HL-60 (cell line): ENCODE measurements around the gene AP3M1.
A peak's percentile ranks its signal among the peaks of the same experiment; 100 is the strongest.

Source experiments
- DNase-seq, 2 experiments: peaks; one replicate each; pipeline ENCODE4 v3.0.0-alpha.2; 2010 to 2020; ENCODE audit warnings: low read depth in 1 of 2, low spot score in 1 of 2
- H3K27ac ChIP-seq: fragments of 250-450 bp; sonication (Bioruptor Pico); replicated peaks from 2 replicates; pipeline ENCODE4 v1.5.1; 2020; ENCODE audit warnings: mild to moderate bottlenecking, moderate library complexity
- H3K27me3 ChIP-seq: fragments of 250-450 bp; sonication (Bioruptor Pico); 2 replicates; pipeline ENCODE4 v1.5.1; 2021; ENCODE audit warnings: mild to moderate bottlenecking, moderate library complexity; ENCODE audit not compliant: insufficient read depth, poor library complexity, severe bottlenecking
- H3K4me3 ChIP-seq: replicated peaks from 2 replicates; pipeline ENCODE4 v1.5.1; 2011; ENCODE audit warnings: mild to moderate bottlenecking, control low read depth, low read length; ENCODE audit not compliant: insufficient read depth
- GABPA ChIP-seq: IDR thresholded peaks from 2 replicates; pipeline ENCODE4 v1.6.1; 2012; ENCODE audit warnings: low read depth
- POLR2AphosphoS5 ChIP-seq: IDR thresholded peaks from 2 replicates; pipeline ENCODE4 v1.6.1; 2012; ENCODE audit warnings: low read depth
- SPI1 ChIP-seq: IDR thresholded peaks from 2 replicates; pipeline ENCODE4 v1.6.1; 2012; ENCODE audit warnings: low read depth, mild to moderate bottlenecking, borderline replicate concordance
- long read RNA-seq: library from polyadenylated mRNA; unstranded; transcript quantifications from one replicate; pipeline ENCODE4 v2.0.0, GENCODE V29; 2020
- TF ChIP-seq, protein P1 (sequence below): IDR thresholded peaks from one replicate; pipeline ENCODE4 v1.5.1; 2011; ENCODE audit warnings: low read length, control low read depth, inconsistent platforms; ENCODE audit not compliant: insufficient read depth
- TF ChIP-seq, protein P2 (sequence below): IDR thresholded peaks from 2 replicates; pipeline ENCODE4 v1.6.1; 2012; ENCODE audit warnings: low read depth; ENCODE audit not compliant: insufficient replicate concordance

Gene AP3M1, protein sequence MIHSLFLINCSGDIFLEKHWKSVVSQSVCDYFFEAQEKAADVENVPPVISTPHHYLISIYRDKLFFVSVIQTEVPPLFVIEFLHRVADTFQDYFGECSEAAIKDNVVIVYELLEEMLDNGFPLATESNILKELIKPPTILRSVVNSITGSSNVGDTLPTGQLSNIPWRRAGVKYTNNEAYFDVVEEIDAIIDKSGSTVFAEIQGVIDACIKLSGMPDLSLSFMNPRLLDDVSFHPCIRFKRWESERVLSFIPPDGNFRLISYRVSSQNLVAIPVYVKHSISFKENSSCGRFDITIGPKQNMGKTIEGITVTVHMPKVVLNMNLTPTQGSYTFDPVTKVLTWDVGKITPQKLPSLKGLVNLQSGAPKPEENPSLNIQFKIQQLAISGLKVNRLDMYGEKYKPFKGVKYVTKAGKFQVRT
- long read RNA-seq, full-length matches to known transcripts: 173 of 215 reads
- long read RNA-seq, partial matches to known transcripts: 3 of 215 reads
- long read RNA-seq, other reads (novel, unspliced or antisense): 39 of 215 reads

DNA sequence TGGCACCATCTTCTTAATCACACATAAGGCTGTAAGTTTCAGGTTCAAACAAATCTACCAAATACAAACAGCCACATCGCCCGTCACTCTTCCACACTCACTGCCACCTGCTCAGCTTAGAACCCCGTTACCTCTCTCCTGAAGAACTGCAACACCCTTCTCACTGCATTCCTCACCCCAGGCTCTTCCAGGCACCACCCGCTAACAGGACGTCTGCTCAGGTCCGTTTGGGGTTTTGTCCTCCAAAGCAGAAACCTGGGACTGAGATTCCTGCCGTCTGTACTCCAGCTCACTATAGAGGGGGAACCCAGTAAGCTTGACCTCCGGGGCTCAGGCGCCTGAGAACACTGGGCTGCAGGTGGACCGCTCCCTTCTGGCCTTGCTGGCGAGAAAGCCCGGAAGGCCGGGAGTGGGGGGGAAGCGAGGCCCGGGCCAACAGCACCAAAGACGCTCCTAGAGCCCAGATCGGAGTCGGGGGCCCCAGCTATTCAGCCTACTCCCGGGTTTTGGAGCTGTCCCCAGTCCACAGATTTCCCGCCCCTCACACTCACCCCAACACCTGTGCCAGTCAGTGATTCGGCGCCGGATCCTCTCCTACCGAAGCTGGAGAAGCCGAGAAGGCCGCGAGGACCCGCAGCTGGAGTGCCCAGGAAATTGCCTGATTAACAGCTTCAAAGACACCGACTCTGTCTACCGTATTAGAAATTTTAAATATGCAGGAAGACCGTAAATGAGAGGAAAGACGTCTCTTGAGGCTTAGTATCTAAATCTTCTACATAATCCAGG lies at the start of gene AP3M1:
Gene AP3M1, minus strand, starts transcription at position 625 of the 786 bp plus-strand sequence. CDS start 12,449 bp downstream, outside the sequence.
- DNase-seq: peak in 1 of 2 experiments; percentile 81
- TF ChIP-seq POLR2AphosphoS5 (no peak), SPI1 (no peak), GABPA (no peak)
- TF ChIP-seq, protein P1, sequence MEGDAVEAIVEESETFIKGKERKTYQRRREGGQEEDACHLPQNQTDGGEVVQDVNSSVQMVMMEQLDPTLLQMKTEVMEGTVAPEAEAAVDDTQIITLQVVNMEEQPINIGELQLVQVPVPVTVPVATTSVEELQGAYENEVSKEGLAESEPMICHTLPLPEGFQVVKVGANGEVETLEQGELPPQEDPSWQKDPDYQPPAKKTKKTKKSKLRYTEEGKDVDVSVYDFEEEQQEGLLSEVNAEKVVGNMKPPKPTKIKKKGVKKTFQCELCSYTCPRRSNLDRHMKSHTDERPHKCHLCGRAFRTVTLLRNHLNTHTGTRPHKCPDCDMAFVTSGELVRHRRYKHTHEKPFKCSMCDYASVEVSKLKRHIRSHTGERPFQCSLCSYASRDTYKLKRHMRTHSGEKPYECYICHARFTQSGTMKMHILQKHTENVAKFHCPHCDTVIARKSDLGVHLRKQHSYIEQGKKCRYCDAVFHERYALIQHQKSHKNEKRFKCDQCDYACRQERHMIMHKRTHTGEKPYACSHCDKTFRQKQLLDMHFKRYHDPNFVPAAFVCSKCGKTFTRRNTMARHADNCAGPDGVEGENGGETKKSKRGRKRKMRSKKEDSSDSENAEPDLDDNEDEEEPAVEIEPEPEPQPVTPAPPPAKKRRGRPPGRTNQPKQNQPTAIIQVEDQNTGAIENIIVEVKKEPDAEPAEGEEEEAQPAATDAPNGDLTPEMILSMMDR: no peak
- TF ChIP-seq, protein P2, sequence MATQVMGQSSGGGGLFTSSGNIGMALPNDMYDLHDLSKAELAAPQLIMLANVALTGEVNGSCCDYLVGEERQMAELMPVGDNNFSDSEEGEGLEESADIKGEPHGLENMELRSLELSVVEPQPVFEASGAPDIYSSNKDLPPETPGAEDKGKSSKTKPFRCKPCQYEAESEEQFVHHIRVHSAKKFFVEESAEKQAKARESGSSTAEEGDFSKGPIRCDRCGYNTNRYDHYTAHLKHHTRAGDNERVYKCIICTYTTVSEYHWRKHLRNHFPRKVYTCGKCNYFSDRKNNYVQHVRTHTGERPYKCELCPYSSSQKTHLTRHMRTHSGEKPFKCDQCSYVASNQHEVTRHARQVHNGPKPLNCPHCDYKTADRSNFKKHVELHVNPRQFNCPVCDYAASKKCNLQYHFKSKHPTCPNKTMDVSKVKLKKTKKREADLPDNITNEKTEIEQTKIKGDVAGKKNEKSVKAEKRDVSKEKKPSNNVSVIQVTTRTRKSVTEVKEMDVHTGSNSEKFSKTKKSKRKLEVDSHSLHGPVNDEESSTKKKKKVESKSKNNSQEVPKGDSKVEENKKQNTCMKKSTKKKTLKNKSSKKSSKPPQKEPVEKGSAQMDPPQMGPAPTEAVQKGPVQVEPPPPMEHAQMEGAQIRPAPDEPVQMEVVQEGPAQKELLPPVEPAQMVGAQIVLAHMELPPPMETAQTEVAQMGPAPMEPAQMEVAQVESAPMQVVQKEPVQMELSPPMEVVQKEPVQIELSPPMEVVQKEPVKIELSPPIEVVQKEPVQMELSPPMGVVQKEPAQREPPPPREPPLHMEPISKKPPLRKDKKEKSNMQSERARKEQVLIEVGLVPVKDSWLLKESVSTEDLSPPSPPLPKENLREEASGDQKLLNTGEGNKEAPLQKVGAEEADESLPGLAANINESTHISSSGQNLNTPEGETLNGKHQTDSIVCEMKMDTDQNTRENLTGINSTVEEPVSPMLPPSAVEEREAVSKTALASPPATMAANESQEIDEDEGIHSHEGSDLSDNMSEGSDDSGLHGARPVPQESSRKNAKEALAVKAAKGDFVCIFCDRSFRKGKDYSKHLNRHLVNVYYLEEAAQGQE: no peak

DNA sequence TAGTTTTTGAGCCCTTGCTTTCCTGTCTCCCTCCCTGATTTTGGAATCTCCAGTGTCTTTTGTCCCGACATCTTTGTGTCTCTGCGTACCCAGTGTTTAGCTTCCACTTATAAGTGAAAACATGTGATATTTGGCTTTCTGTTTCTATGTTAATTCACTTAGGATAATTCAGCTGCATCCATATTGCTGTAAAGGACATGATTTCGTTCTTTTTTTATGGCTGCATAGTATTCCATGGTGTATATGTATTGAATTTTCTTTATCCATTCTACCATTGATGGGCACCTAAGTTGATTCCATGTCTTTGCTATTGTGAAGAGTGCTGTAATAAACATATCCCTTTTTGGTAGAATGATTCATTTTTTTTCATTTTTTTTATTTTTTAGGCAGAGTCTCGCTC lies 48.7 kb upstream of the AP3M1 start:
- DNase-seq: no peak
- Histone ChIP-seq H3K27me3 (no peaks in the 10 kb centered on the region), H3K27ac (no peak overlapping the region), H3K4me3 (no peak overlapping the region)
- TF ChIP-seq GABPA (no peak), SPI1 (no peak), POLR2AphosphoS5 (no peak)
- TF ChIP-seq, protein P1: no peak
- TF ChIP-seq, protein P2: no peak

More for the DNA sequence above, at the start of gene AP3M1:
- Histone ChIP-seq H3K27ac (peak within 1 kb of the TSS; percentile 96), H3K27me3 (no peaks in the 10 kb centered on the region), H3K4me3 (peak within 1 kb of the TSS; percentile 98)

DNA sequence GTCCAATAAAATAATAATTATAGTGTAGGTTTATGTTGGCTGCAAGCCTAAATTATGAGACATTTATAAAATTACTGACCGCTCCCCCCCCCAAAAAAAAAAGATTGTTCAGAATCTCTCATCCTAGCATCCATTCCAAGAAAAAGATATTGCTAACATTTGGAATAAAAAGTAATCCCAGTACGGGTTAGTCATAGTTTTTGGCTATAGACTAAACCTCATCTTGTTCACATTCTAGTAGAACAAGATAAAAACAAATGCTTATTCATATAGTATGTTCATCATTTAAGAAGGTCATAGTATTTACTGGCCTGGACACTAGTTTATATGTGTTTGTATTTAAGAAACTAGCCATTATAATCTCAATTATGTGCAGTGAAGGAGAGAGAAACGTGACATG lies 44.4 kb upstream of the AP3M1 start:
- Histone ChIP-seq H3K4me3 (no peak overlapping the region), H3K27me3 (no peaks in the 10 kb centered on the region), H3K27ac (no peak overlapping the region)
- DNase-seq: no peak
- TF ChIP-seq, protein P1: no peak
- TF ChIP-seq, protein P2: no peak
